H9 (cell line): ENCODE results near the gene ADARB2. TPM values are rescaled to one million over a fixed set of nuclear protein-coding genes. Genes with fewer than 3 reads are reported as not detected.

Experiments used
- DNase-seq: peaks from one replicate; pipeline ENCODE4 v3.0.0-alpha.2; 2017
- H2AFZ ChIP-seq: one replicate; pipeline ENCODE4 v1.6.1; 2013; ENCODE audit warnings: mild to moderate bottlenecking, low read length, control low read depth, moderate library complexity
- H2AK5ac ChIP-seq: 2 replicates; pipeline ENCODE4 v1.6.1; 2013; ENCODE audit warnings: low read length, control low read depth, mixed read lengths; ENCODE audit not compliant: insufficient read length
- H2BK120ac ChIP-seq: one replicate; pipeline ENCODE4 v1.6.1; 2013; ENCODE audit warnings: low read depth, mild to moderate bottlenecking, low read length, control low read depth, inconsistent platforms; ENCODE audit not compliant: poor library complexity, severe bottlenecking
- H2BK12ac ChIP-seq: 2 replicates; pipeline ENCODE4 v1.6.1; 2013; ENCODE audit warnings: low read length, control low read depth, mixed read lengths, low read depth; ENCODE audit not compliant: insufficient read length
- H2BK15ac ChIP-seq: 2 replicates; pipeline ENCODE4 v1.6.1; 2013; ENCODE audit warnings: low read depth, low read length, control low read depth
- H2BK20ac ChIP-seq: one replicate; pipeline ENCODE4 v1.6.1; 2013; ENCODE audit warnings: low read depth, mild to moderate bottlenecking, low read length, control low read depth, inconsistent platforms; ENCODE audit not compliant: poor library complexity, severe bottlenecking
- H2BK5ac ChIP-seq: 2 replicates; pipeline ENCODE4 v1.6.1; 2013; ENCODE audit warnings: low read length, control low read depth, mixed read lengths; ENCODE audit not compliant: insufficient read length
- H3K14ac ChIP-seq: 2 replicates; pipeline ENCODE4 v1.6.1; 2013; ENCODE audit warnings: low read length, control low read depth; ENCODE audit not compliant: insufficient read depth
- H3K18ac ChIP-seq: 2 replicates; pipeline ENCODE4 v1.6.1; 2013; ENCODE audit warnings: low read depth, mild to moderate bottlenecking, mixed read lengths, low read length, control low read depth; ENCODE audit not compliant: insufficient read length
- H3K23ac ChIP-seq: 2 replicates; pipeline ENCODE4 v1.6.1; 2013; ENCODE audit warnings: low read length, control low read depth, mixed read lengths, low read depth; ENCODE audit not compliant: insufficient read length
- H3K23me2 ChIP-seq: 2 replicates; pipeline ENCODE4 v1.6.1; 2013; ENCODE audit warnings: low read depth, mild to moderate bottlenecking, mixed read lengths, low read length, control low read depth; ENCODE audit not compliant: insufficient read length, poor library complexity, severe bottlenecking
- H3K27ac ChIP-seq: 2 replicates; pipeline ENCODE4 v1.5.1; 2013; ENCODE audit warnings: low read length, control low read depth, mixed read lengths, low read depth; ENCODE audit not compliant: insufficient read length
- H3K27me3 ChIP-seq: 2 replicates; pipeline ENCODE4 v1.6.1; 2013; ENCODE audit warnings: low read length, control low read depth, inconsistent platforms; ENCODE audit not compliant: insufficient read depth
- H3K4ac ChIP-seq: 2 replicates; pipeline ENCODE4 v1.6.1; 2013; ENCODE audit warnings: low read depth, mild to moderate bottlenecking, control low read depth, inconsistent platforms, low read length, moderate library complexity
- H3K4me1 ChIP-seq: 2 replicates; pipeline ENCODE4 v1.6.1; 2013; ENCODE audit warnings: low read length, control low read depth, inconsistent platforms; ENCODE audit not compliant: insufficient read depth
- H3K4me2 ChIP-seq: 2 replicates; pipeline ENCODE4 v1.6.1; 2013; ENCODE audit warnings: low read length, control low read depth, mixed read lengths; ENCODE audit not compliant: insufficient read length, insufficient read depth
- H3K56ac ChIP-seq: 2 replicates; pipeline ENCODE4 v1.6.1; 2013; ENCODE audit warnings: low read depth, mild to moderate bottlenecking, mixed read lengths, low read length, control low read depth; ENCODE audit not compliant: insufficient read length
- H3K79me1 ChIP-seq: 2 replicates; pipeline ENCODE4 v1.6.1; 2013; ENCODE audit warnings: low read depth, mild to moderate bottlenecking, moderate library complexity, low read length, control low read depth, inconsistent platforms; ENCODE audit not compliant: insufficient read depth, poor library complexity, severe bottlenecking
- H3K79me2 ChIP-seq: 2 replicates; pipeline ENCODE4 v1.6.1; 2013; ENCODE audit warnings: low read length, control low read depth, inconsistent platforms; ENCODE audit not compliant: insufficient read depth
- H3K9ac ChIP-seq: 2 replicates; pipeline ENCODE4 v1.6.1; 2013; ENCODE audit warnings: low read length, control low read depth, mixed read lengths; ENCODE audit not compliant: insufficient read length; ENCODE audit errors: extremely low read depth
- H3K9me3 ChIP-seq: one replicate; pipeline ENCODE4 v1.6.1; 2013; ENCODE audit warnings: low read depth, low read length, inconsistent platforms; ENCODE audit not compliant: control insufficient read depth
- H3T11ph ChIP-seq: one replicate; pipeline ENCODE4 v1.6.1; 2013; ENCODE audit warnings: mild to moderate bottlenecking, low read length, control low read depth, inconsistent platforms
- H4K20me1 ChIP-seq: one replicate; pipeline ENCODE4 v1.6.1; 2013; ENCODE audit not compliant: control insufficient read depth, insufficient read length, insufficient read depth
- H4K5ac ChIP-seq: 2 replicates; pipeline ENCODE4 v1.6.1; 2013; ENCODE audit warnings: low read depth, mild to moderate bottlenecking, mixed read lengths, low read length, control low read depth; ENCODE audit not compliant: insufficient read length
- H4K8ac ChIP-seq: replicated peaks from 2 replicates; pipeline ENCODE4 v1.6.1; 2013; ENCODE audit warnings: low read length, control low read depth, mixed read lengths, low read depth; ENCODE audit not compliant: insufficient read length
- H4K91ac ChIP-seq: 2 replicates; pipeline ENCODE4 v1.6.1; 2013; ENCODE audit warnings: low read depth, mild to moderate bottlenecking, moderate library complexity, mixed read lengths, low read length, control low read depth; ENCODE audit not compliant: insufficient read length
- H3K27ac Mint-ChIP-seq, 3 experiments: 2 replicates in 2 of 3; 3 replicates in 1 of 3; pipeline ENCODE4 v1.8.0; 2020 to 2021; ENCODE audit warnings: mixed read lengths in 3 of 3, mild to moderate bottlenecking in 1 of 3, moderate library complexity in 1 of 3
- H3K27me3 Mint-ChIP-seq: 2 replicates; pipeline ENCODE4 v1.8.0; 2021; ENCODE audit warnings: low read depth, mild to moderate bottlenecking, moderate library complexity, mixed read lengths
- H3K36me3 Mint-ChIP-seq, 3 experiments: 2 replicates in 2 of 3; 3 replicates in 1 of 3; pipeline ENCODE4 v1.8.0; 2020 to 2021; ENCODE audit warnings: low read depth in 3 of 3, mixed read lengths in 3 of 3; ENCODE audit not compliant: insufficient read depth in 1 of 3
- H3K4me1 Mint-ChIP-seq, 2 experiments: 2 replicates each; pipeline ENCODE4 v1.8.0; 2020; ENCODE audit warnings: mixed read lengths in 2 of 2
- H3K4me3 Mint-ChIP-seq, 2 experiments: 2 replicates in 1 of 2; 3 replicates in 1 of 2; pipeline ENCODE4 v1.8.0; 2020 to 2021; ENCODE audit warnings: mild to moderate bottlenecking in 2 of 2, mixed read lengths in 2 of 2, moderate library complexity in 1 of 2
- H3K9me3 Mint-ChIP-seq, 2 experiments: 2 replicates in 1 of 2; 3 replicates in 1 of 2; pipeline ENCODE4 v1.8.0; 2020; ENCODE audit warnings: mild to moderate bottlenecking in 2 of 2, mixed read lengths in 2 of 2, moderate library complexity in 1 of 2
- WGBS: extraction: QIAGEN DNeasy Blood & Tissue Kit; methylation state at CpG from one replicate; pipeline ENCODE4 v1.1.7; 2013; ENCODE audit warnings: missing lambda C conversion rate, low lambda C conversion rate, mixed read lengths; ENCODE audit not compliant: insufficient read length; ENCODE audit errors: extremely low coverage; 5-methylcytosine and 5-hydroxymethylcytosine counted together
- total RNA-seq: library from RNA; stranded (reverse); gene quantifications from 2 replicates; pipeline ENCODE4 v1.2.1, GENCODE V29; 2021
- TF ChIP-seq, protein P1 (sequence below): fragments of 200-600 bp; sonication (generic); conservative IDR thresholded peaks from 3 replicates; pipeline ENCODE4 v1.8.0; 2021; ENCODE audit warnings: antibody characterized with exemption, mild to moderate bottlenecking

ADARB2 gene
- total RNA-seq, 1 experiment from 2014 or later: 0.87 TPM

DNA sequence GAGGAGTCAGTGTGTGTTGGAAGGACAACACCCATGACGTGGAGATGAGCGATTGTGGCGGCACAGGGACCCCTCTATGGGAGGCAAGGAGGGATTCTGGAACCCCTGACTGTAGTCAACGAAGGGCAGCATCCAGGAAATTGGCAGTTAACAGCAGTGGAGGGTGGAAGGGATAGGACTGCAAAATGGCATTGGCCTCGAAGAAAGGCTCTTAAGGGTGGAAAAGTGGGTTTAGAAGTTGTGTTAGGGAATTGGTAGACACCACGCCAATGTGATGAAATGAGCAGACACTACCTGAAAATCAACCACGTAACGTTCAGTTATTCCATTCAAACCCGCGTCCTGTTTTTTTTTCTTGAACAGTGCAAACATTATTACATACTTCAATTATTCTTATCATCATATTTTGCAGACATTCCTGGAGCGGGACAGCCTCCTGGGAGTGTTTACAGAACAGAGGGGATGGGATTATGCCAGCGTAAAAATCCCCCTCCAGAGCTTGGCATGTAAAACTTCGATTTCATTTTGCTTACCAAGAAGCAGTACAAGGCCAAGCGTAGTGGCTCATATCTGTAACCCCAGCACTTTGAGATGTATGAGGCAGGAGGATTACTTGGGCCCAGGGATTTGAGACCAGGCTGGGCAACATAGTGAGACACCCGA lies 409.0 kb downstream of the ADARB2 start:
- no peaks in the 10 kb centered on the region for H3K4me1 ChIP-seq
- H3K9me3 ChIP-seq: no peaks in the 10 kb centered on the region
- no peak overlapping the region for H4K8ac ChIP-seq
- WGBS: no CpG with 5 or more reads among the region's 15 CpGs
- peaks cover 4% of the 10 kb centered on the region for H3K27me3 Mint-ChIP-seq
- peak overlapping the region; percentile 28 for H2AK5ac ChIP-seq
- no peak overlapping the region for H2BK120ac ChIP-seq
- no peaks in the 10 kb centered on the region for H3K79me1 ChIP-seq
- no peak overlapping the region for H2BK15ac ChIP-seq
- H2AFZ ChIP-seq: no peak overlapping the region
- H3K14ac ChIP-seq: no peak overlapping the region
- no peaks in the 10 kb centered on the region for H3K23me2 ChIP-seq
- H3K36me3 Mint-ChIP-seq: peaks cover 4 to 15% (median 9%) of the 10 kb centered on the region in 3 experiments
- no peak overlapping the region for H4K91ac ChIP-seq
- H3T11ph ChIP-seq: no peak overlapping the region
- no peaks in the 10 kb centered on the region for H3K27me3 ChIP-seq
- no peak overlapping the region for H3K56ac ChIP-seq
- no peak overlapping the region for H3K9ac ChIP-seq
- H3K4me3 Mint-ChIP-seq: no peak overlapping the region
- no peak overlapping the region for H4K5ac ChIP-seq
- H4K20me1 ChIP-seq: no peaks in the 10 kb centered on the region
- H3K27ac Mint-ChIP-seq: peak overlapping the region in 1 of 3 experiments; percentile 55; a peak in 2 of 7 replicates
- no peak overlapping the region for H3K4me2 ChIP-seq
- DNase-seq: no peak
- H3K4ac ChIP-seq: no peak overlapping the region
- H3K23ac ChIP-seq: no peak overlapping the region
- no peak overlapping the region for H3K18ac ChIP-seq
- no peak overlapping the region for H2BK5ac ChIP-seq
- H3K79me2 ChIP-seq: no peaks in the 10 kb centered on the region
- peaks cover 11 to 12% of the 10 kb centered on the region in 2 experiments for H3K4me1 Mint-ChIP-seq
- TF ChIP-seq, protein P1, sequence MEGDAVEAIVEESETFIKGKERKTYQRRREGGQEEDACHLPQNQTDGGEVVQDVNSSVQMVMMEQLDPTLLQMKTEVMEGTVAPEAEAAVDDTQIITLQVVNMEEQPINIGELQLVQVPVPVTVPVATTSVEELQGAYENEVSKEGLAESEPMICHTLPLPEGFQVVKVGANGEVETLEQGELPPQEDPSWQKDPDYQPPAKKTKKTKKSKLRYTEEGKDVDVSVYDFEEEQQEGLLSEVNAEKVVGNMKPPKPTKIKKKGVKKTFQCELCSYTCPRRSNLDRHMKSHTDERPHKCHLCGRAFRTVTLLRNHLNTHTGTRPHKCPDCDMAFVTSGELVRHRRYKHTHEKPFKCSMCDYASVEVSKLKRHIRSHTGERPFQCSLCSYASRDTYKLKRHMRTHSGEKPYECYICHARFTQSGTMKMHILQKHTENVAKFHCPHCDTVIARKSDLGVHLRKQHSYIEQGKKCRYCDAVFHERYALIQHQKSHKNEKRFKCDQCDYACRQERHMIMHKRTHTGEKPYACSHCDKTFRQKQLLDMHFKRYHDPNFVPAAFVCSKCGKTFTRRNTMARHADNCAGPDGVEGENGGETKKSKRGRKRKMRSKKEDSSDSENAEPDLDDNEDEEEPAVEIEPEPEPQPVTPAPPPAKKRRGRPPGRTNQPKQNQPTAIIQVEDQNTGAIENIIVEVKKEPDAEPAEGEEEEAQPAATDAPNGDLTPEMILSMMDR: no peak
- no peak overlapping the region for H3K27ac ChIP-seq
- H3K9me3 Mint-ChIP-seq: peaks cover 14 to 15% of the 10 kb centered on the region in 2 experiments
- H2BK20ac ChIP-seq: no peak overlapping the region
- H2BK12ac ChIP-seq: no peak overlapping the region
